Esophagus (tissue), 2 donors: Measurements from ENCODE around the gene ELSPBP1. TPM values are rescaled to one million over a fixed set of nuclear protein-coding genes. Genes with fewer than 3 reads are reported as not detected.
"Not testable (repeated sequence)": the region's sequence is repeated elsewhere in the genome, so short reads cannot be mapped to it uniquely, and the experiment has no call there.

ENCODE experiments used
- H3K27ac ChIP-seq, 2 donors: one replicate each; pipeline ENCODE4 v1.5.1; 2013; ENCODE audit warnings: low read depth in 2 of 2, mild to moderate bottlenecking in 2 of 2, inconsistent platforms in 1 of 2, low read length in 1 of 2, moderate library complexity in 1 of 2
- H3K27me3 ChIP-seq, 2 donors: one replicate each; pipeline ENCODE4 v1.6.1; 2013; ENCODE audit warnings: low read length in 2 of 2, control low read depth in 1 of 2, mild to moderate bottlenecking in 1 of 2; ENCODE audit not compliant: insufficient read depth in 2 of 2, control insufficient read depth in 1 of 2
- H3K36me3 ChIP-seq, 2 donors: one replicate each; pipeline ENCODE4 v1.6.1; 2013; ENCODE audit warnings: low read length in 1 of 2; ENCODE audit not compliant: control insufficient read depth in 2 of 2, insufficient read depth in 2 of 2
- H3K4me1 ChIP-seq, 2 donors: one replicate each; pipeline ENCODE4 v1.6.1; 2013; ENCODE audit warnings: low read length in 1 of 2; ENCODE audit not compliant: control insufficient read depth in 2 of 2, insufficient read depth in 2 of 2
- H3K4me3 ChIP-seq, 2 donors: one replicate each; pipeline ENCODE4 v1.5.1; 2013; ENCODE audit warnings: low read length in 2 of 2, mild to moderate bottlenecking in 2 of 2, low read depth in 1 of 2, moderate library complexity in 1 of 2
- H3K9me3 ChIP-seq, 2 donors: one replicate each; pipeline ENCODE4 v1.6.1; 2013; ENCODE audit warnings: mild to moderate bottlenecking in 2 of 2, low read depth in 1 of 2, low read length in 1 of 2, moderate library complexity in 1 of 2; ENCODE audit not compliant: control insufficient read depth in 2 of 2, insufficient read depth in 1 of 2
- WGBS, 2 donors: extraction: QIAGEN DNeasy Blood & Tissue Kit; methylation state at CpG; one replicate each; pipeline ENCODE4 v1.1.7; 2013; 5-methylcytosine and 5-hydroxymethylcytosine counted together
- polyA plus RNA-seq, 2 donors: library from polyadenylated mRNA; stranded (reverse); fragments of 200-250 nt; gene quantifications; one replicate each; pipeline ENCODE4 v1.2.3, GENCODE V29; 2013
- donor health status: healthy with polysubstance abuse.
- donor health status: Bipolar disorder and iron deficiency.

The ELSPBP1 gene
- polyA plus RNA-seq, 2 donors, result not detected

DNA sequence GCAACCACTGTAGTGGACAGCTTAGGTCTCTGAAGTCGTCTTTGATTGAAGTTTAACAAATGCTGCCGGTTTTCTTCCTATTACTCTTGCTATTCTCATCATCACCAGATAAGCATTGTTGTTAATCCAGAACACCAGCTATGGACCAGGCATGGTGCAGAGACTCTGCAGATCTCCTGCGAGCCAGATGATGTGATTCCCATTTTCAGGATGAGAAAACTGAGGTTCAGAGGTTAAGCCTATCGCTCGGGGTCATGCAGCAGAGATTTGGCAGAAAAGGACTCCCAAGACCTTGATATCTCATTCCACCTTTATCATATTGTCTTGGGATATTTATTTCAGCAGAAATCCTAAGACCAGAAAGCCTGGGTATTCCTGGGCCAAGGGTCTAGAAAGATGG is 65.9 kb downstream of the ELSPBP1 start:
- H3K9me3 ChIP-seq, result no peaks in the 10 kb centered on the region
- no peak overlapping the region for H3K27ac ChIP-seq
- no peaks in the 10 kb centered on the region for H3K27me3 ChIP-seq
- no peak overlapping the region for H3K4me3 ChIP-seq
- 88 to 93% methylated on average over 5 of the region's 5 CpGs for WGBS, 2 donors
- no peaks in the 10 kb centered on the region for H3K36me3 ChIP-seq
- no peaks in the 10 kb centered on the region for H3K4me1 ChIP-seq

DNA sequence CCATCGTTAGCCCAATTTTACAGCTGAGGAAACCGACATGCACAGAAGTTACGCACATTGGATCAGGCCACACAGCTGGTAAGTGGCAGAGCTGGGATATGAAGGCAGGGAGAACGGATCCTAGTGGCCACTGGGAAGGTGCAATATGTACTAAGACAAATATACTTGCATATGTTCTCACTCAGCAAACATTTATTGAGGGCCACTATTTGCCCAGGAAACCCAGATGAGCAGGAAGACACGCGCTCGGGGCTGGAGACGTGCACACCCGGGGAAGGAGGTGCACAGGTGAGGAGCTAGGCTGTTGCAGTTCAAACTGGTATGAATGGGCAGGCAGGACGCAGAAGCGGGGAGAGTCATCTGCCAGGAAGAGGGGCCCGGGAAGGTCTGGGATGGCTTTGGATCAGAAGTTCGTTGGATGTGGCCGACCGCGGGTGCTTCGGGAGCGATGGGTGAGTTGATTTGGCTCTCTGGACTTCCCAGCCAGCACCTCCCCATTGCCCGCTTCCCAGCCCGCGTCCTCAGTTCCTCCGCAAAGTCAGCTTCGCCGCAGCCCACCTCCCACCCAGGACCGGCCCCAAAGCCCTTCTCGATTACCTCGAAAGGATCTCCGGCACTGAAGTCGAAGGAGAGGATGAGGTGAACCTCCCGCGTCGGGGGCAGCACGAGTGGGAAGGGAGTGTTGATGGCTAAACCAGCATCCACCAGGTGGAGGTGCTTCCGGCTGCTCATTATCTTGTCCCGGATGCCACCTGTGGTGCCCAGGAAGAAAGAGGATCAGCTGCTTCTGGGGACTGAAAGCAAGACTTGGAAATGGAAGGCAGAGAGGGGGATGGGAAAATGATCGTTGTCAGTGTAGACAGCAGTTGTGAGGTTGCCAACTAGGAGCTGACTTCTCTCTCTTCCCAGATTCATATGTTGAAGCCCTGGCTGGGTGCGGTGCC is 67.2 kb downstream of the ELSPBP1 start:
- 55 to 57% methylated on average over 37 of the region's 37 CpGs for WGBS, 2 donors
- H3K4me3 ChIP-seq, result no peak overlapping the region
- H3K4me1 ChIP-seq, result no peaks in the 10 kb centered on the region
- H3K27ac ChIP-seq, result no peak overlapping the region
- no peaks in the 10 kb centered on the region for H3K36me3 ChIP-seq
- no peaks in the 10 kb centered on the region for H3K9me3 ChIP-seq
- H3K27me3 ChIP-seq, result no peaks in the 10 kb centered on the region

GRCh38 chr19:48064509-48064908 is 70.1 kb downstream of the ELSPBP1 start:
- Histone ChIP-seq H3K4me3 (no peak overlapping the region), H3K9me3 (no peaks in the 10 kb centered on the region), H3K27ac (no peak overlapping the region), H3K36me3 (no peaks in the 10 kb centered on the region), H3K4me1 (no peaks in the 10 kb centered on the region), H3K27me3 (no peaks in the 10 kb centered on the region)
- 69 to 74% methylated on average over 2 of the region's 2 CpGs for WGBS, 2 donors

DNA sequence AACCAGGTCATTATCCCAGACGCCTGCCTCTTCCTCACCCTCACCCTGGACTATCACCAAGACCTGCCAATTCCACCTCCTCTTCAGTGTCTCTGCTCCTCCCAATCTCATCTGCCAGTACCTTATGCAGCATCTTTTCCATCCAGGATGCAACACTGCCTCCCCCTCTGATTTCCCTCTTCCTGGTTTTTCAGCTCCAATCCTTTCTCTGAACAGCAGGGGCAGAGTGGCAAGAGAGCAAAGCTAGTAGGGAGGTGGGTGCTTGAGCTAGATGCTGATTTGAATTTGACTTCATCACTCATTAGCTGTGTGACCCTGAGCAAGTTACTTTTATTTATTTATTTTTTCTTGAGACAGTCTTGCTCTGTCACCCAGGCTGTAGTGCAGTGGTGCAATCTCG is 75.0 kb downstream of the ELSPBP1 start:
- Histone ChIP-seq H3K9me3 (no peaks in the 10 kb centered on the region), H3K36me3 (no peaks in the 10 kb centered on the region), H3K4me1 (no peaks in the 10 kb centered on the region), H3K27me3 (no peaks in the 10 kb centered on the region), H3K4me3 (no peak overlapping the region), H3K27ac (no peak overlapping the region)
- 59 to 77% methylated on average over 2 of the region's 2 CpGs for WGBS, 2 donors

- not testable (repeated sequence) for H3K27me3 ChIP-seq, H3K9me3 ChIP-seq, H3K4me1 ChIP-seq, H3K4me3 ChIP-seq, H3K27ac ChIP-seq, H3K36me3 ChIP-seq
- 92 to 97% methylated on average over 3 of the region's 3 CpGs for WGBS, 2 donors
Measured at GRCh38 chr19:48070177-48070769, 75.8 kb downstream of the ELSPBP1 start.

Other genes starting within 250 kb of the ELSPBP1 start
- gene NOP53, start 249.1 kb upstream of the ELSPBP1 start, polyA plus RNA-seq, result 100 to 1,000 TPM; 245 to 253 TPM
- 100 to 1,000 TPM; 212 to 257 TPM for gene SELENOW, start 215.9 kb upstream of the ELSPBP1 start, polyA plus RNA-seq
- not detected for gene TPRX1, start 190.1 kb upstream of the ELSPBP1 start, polyA plus RNA-seq
- gene CRX, start 172.7 kb upstream of the ELSPBP1 start, polyA plus RNA-seq, result not detected
- not detected for gene TPRX2, start 135.4 kb upstream of the ELSPBP1 start, polyA plus RNA-seq
- gene SULT2A1, start 108.3 kb upstream of the ELSPBP1 start, polyA plus RNA-seq, result under 1 TPM in 1 of 2 donors, not detected in 1; 0.02 TPM
- gene BSPH1, start 2.5 kb upstream of the ELSPBP1 start, polyA plus RNA-seq, result not detected
- not detected for gene CABP5, start 49.4 kb downstream of the ELSPBP1 start, polyA plus RNA-seq
- gene PLA2G4C, start 116.2 kb downstream of the ELSPBP1 start, polyA plus RNA-seq, result 1 to 10 TPM; 1.8 to 2.8 TPM
- gene LIG1, start 175.7 kb downstream of the ELSPBP1 start, polyA plus RNA-seq, result 10 to 100 TPM; 31.2 to 53.3 TPM
- gene ZSWIM9, start 176.0 kb downstream of the ELSPBP1 start, polyA plus RNA-seq, result 1 to 10 TPM; 3.2 TPM